ENCODE data around the gene POLR2H. TPM values are rescaled to one million over a fixed set of nuclear protein-coding genes. Genes with fewer than 3 reads are reported as not detected.

Gene POLR2H
- total RNA-seq, 1 experiment from 2014 or later = 153 TPM

GRCh38 chr3:184409331-184409926, 47.9 kb downstream of the POLR2H start:
- intact Hi-C loops (cut with micrococcal nuclease; ENCODE audit: unreplicated experiment) = no loop called here
- POLR2A ChIA-PET (ENCODE audit: unreplicated experiment) = no interaction called here
- no peaks in the 10 kb centered on the region for H3F3A ChIP-seq (ENCODE audit: insufficient read depth, low read depth)
- CTCF ChIA-PET = interaction anchor here (0.6 kb wide), 1 partner anchor 1379 kb away, joined by 4 read pairs; no protein-coding TSS in a partner anchor
- no TSS peak for BruUV-seq (replicated peaks)
- no peaks in the 10 kb centered on the region for H4K20me1 ChIP-seq (ENCODE audit: insufficient read depth)
- DNase-seq = no peak
- no peaks in the 10 kb centered on the region for H3K9me3 ChIP-seq (ENCODE audit: insufficient read depth, low read depth)
- no peaks in the 10 kb centered on the region for H3K36me3 ChIP-seq (ENCODE audit: low read depth)
- no peaks in the 10 kb centered on the region for H3K4me1 ChIP-seq (replicated peaks; ENCODE audit: insufficient read depth)
- no peaks in the 10 kb centered on the region for H3K9me2 ChIP-seq (ENCODE audit: insufficient read depth)
- TF ChIP-seq EZH2 (IDR thresholded peaks at IDR 0.05; ENCODE audit: low read depth) (no peak), CTCF (conservative IDR thresholded peaks at IDR 0.05) (no peak)
- H3K4me3 ChIP-seq = no peak overlapping the region
- H3K4me2 ChIP-seq = no peak overlapping the region
- H3K27me3 ChIP-seq (ENCODE audit: insufficient read depth, low read depth) = peaks cover 56% of the 10 kb centered on the region
- no peaks in the 10 kb centered on the region for H3K79me2 ChIP-seq (ENCODE audit: low read depth)
- H3K27ac ChIP-seq = no peak overlapping the region
- H2AFZ ChIP-seq = no peak overlapping the region

GRCh38 chr3:184409946-184410500, 48.5 kb downstream of the POLR2H start:
- peaks cover 52% of the 10 kb centered on the region for H3K27me3 ChIP-seq (ENCODE audit: insufficient read depth, low read depth)
- intact Hi-C loops (cut with micrococcal nuclease; ENCODE audit: unreplicated experiment) = no loop called here

More at GRCh38 chr3:184409946-184410500, 48.5 kb downstream of the POLR2H start:
- Histone ChIP-seq H3K36me3 (ENCODE audit: low read depth) (no peaks in the 10 kb centered on the region), H3K79me2 (ENCODE audit: low read depth) (no peaks in the 10 kb centered on the region), H3K9me2 (ENCODE audit: insufficient read depth) (no peaks in the 10 kb centered on the region), H4K20me1 (ENCODE audit: insufficient read depth) (no peaks in the 10 kb centered on the region), H3K4me1 (replicated peaks; ENCODE audit: insufficient read depth) (no peaks in the 10 kb centered on the region), H2AFZ (no peak overlapping the region), H3K4me3 (no peak overlapping the region), H3K4me2 (no peak overlapping the region), H3K27ac (no peak overlapping the region), H3K9me3 (ENCODE audit: insufficient read depth, low read depth) (no peaks in the 10 kb centered on the region), H3F3A (ENCODE audit: insufficient read depth, low read depth) (no peaks in the 10 kb centered on the region)
- ChIA-PET POLR2A (ENCODE audit: unreplicated experiment) (no interaction called here), CTCF (no interaction called here)
- BruUV-seq (replicated peaks) = no TSS peak
- TF ChIP-seq CTCF (conservative IDR thresholded peaks at IDR 0.05) = no peak
- no peak for TF ChIP-seq EZH2 (IDR thresholded peaks at IDR 0.05; ENCODE audit: low read depth)
- DNase-seq = no peak

Measured in PC-9 (cell line).